Keratinocyte (primary cell): ENCODE measurements around the gene TTC22.

ENCODE experiments used
- EZH2 ChIP-seq: IDR thresholded peaks from one replicate; pipeline ENCODE4 v1.6.1; 2012; ENCODE audit warnings: inconsistent platforms, mild to moderate bottlenecking, low read length, moderate library complexity
- TF ChIP-seq, protein P1 (sequence below), 3 experiments: IDR thresholded peaks in 1 of 3; conservative IDR thresholded peaks in 1 of 3; optimal IDR thresholded peaks in 1 of 3; 2 replicates in 2 of 3; 3 replicates in 1 of 3; pipeline versions ENCODE3 to v1.5.1; 2011; ENCODE audit warnings: low read length in 3 of 3, mild to moderate bottlenecking in 3 of 3, moderate library complexity in 2 of 3, control low read depth in 1 of 3, inconsistent platforms in 1 of 3; ENCODE audit not compliant: insufficient read depth in 2 of 3; ENCODE audit errors: extremely low read depth in 1 of 3

GRCh38 chr1:54744696-54745095 is 56.4 kb downstream of the TTC22 start:
- TF ChIP-seq, protein P1, sequence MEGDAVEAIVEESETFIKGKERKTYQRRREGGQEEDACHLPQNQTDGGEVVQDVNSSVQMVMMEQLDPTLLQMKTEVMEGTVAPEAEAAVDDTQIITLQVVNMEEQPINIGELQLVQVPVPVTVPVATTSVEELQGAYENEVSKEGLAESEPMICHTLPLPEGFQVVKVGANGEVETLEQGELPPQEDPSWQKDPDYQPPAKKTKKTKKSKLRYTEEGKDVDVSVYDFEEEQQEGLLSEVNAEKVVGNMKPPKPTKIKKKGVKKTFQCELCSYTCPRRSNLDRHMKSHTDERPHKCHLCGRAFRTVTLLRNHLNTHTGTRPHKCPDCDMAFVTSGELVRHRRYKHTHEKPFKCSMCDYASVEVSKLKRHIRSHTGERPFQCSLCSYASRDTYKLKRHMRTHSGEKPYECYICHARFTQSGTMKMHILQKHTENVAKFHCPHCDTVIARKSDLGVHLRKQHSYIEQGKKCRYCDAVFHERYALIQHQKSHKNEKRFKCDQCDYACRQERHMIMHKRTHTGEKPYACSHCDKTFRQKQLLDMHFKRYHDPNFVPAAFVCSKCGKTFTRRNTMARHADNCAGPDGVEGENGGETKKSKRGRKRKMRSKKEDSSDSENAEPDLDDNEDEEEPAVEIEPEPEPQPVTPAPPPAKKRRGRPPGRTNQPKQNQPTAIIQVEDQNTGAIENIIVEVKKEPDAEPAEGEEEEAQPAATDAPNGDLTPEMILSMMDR (optimal IDR thresholded peaks at IDR 0.05 in 1 of 3, IDR thresholded peaks at IDR 0.05 in 1 of 3, conservative IDR thresholded peaks at IDR 0.05 in 1 of 3; ENCODE audit: extremely low read depth in 1 of 3, insufficient read depth in 2 of 3, low read length in 3 of 3) = no peak
- no peak for TF ChIP-seq EZH2
